Astrocyte (in vitro differentiated cells and primary cell): ENCODE data around the gene DCBLD2. TPM values are rescaled to one million over a fixed set of nuclear protein-coding genes. Genes with fewer than 3 reads are reported as not detected.

Experiments used
- DNase-seq: peaks from one replicate; pipeline ENCODE4 v3.0.0-alpha.2; 2010; ENCODE audit warnings: low read depth
- FAIRE-seq: peaks from 2 replicates; lab custom pipeline; 2011; peaks lifted over from hg19 to GRCh38; lab: Jason Lieb, UNC
- H2AFZ ChIP-seq: 2 replicates; pipeline ENCODE4 v1.6.0; 2012; ENCODE audit warnings: low read depth, low read length, inconsistent platforms
- H3K27ac ChIP-seq: 2 replicates; pipeline ENCODE4 v1.5.1; 2011; ENCODE audit warnings: low read depth, low read length, inconsistent platforms
- H3K27me3 ChIP-seq: 2 replicates; pipeline ENCODE4 v1.6.0; 2011; ENCODE audit warnings: low read length, inconsistent platforms; ENCODE audit not compliant: insufficient read depth
- H3K36me3 ChIP-seq: 2 replicates; pipeline ENCODE4 v1.5.1; 2011; ENCODE audit warnings: low read length, inconsistent platforms; ENCODE audit not compliant: insufficient read depth
- H3K4me1 ChIP-seq: 2 replicates; pipeline ENCODE4 v1.5.1; 2011; ENCODE audit warnings: low read length, inconsistent platforms; ENCODE audit not compliant: insufficient read depth
- H3K4me2 ChIP-seq: 2 replicates; pipeline ENCODE4 v1.6.0; 2012; ENCODE audit warnings: low read length, inconsistent platforms
- H3K4me3 ChIP-seq: 2 replicates; pipeline ENCODE4 v1.5.1; 2011; ENCODE audit warnings: low read depth, mild to moderate bottlenecking, low read length, inconsistent platforms; ENCODE audit not compliant: insufficient read depth
- H3K79me2 ChIP-seq: 2 replicates; pipeline ENCODE4 v1.6.0; 2012; ENCODE audit warnings: mild to moderate bottlenecking, low read length, inconsistent platforms; ENCODE audit not compliant: insufficient read depth
- H3K9ac ChIP-seq: 2 replicates; pipeline ENCODE4 v1.6.0; 2012; ENCODE audit warnings: mild to moderate bottlenecking, low read length, inconsistent platforms
- H3K9me3 ChIP-seq: 2 replicates; pipeline ENCODE4 v1.5.1; 2012; ENCODE audit warnings: low read depth, mild to moderate bottlenecking, low read length, inconsistent platforms; ENCODE audit not compliant: insufficient read depth
- H4K20me1 ChIP-seq: 2 replicates; pipeline ENCODE4 v1.6.0; 2012; ENCODE audit warnings: low read length, inconsistent platforms; ENCODE audit not compliant: insufficient read depth
- H3K27ac Mint-ChIP-seq: one replicate; pipeline ENCODE4 v1.8.0; 2021; ENCODE audit warnings: mild to moderate bottlenecking, mixed read lengths; ENCODE audit not compliant: unreplicated experiment
- H3K27me3 Mint-ChIP-seq: one replicate; pipeline ENCODE4 v1.8.0; 2021; ENCODE audit warnings: low read depth, mixed read lengths; ENCODE audit not compliant: unreplicated experiment
- H3K36me3 Mint-ChIP-seq: one replicate; pipeline ENCODE4 v1.8.0; 2021; ENCODE audit warnings: low read depth, mixed read lengths; ENCODE audit not compliant: unreplicated experiment
- H3K4me1 Mint-ChIP-seq: one replicate; pipeline ENCODE4 v1.8.0; 2021; ENCODE audit warnings: low read depth, mixed read lengths; ENCODE audit not compliant: unreplicated experiment
- H3K4me3 Mint-ChIP-seq: one replicate; pipeline ENCODE4 v1.8.0; 2021; ENCODE audit warnings: mild to moderate bottlenecking, moderate library complexity, mixed read lengths; ENCODE audit not compliant: unreplicated experiment
- H3K9me3 Mint-ChIP-seq: one replicate; pipeline ENCODE4 v1.8.0; 2021; ENCODE audit warnings: mild to moderate bottlenecking, mixed read lengths; ENCODE audit not compliant: unreplicated experiment
- EZH2 ChIP-seq: IDR thresholded peaks from 2 replicates; pipeline ENCODE4 v1.6.1; 2012; ENCODE audit warnings: mild to moderate bottlenecking, low read length, inconsistent platforms; ENCODE audit not compliant: insufficient read depth
- total RNA-seq: library from RNA; stranded (reverse); gene quantifications from 2 replicates; pipeline ENCODE4 v1.2.1, GENCODE V29; 2021
- TF ChIP-seq, protein P1 (sequence below): IDR thresholded peaks from 2 replicates; pipeline ENCODE4 v1.5.1; 2011; ENCODE audit warnings: low read depth, mild to moderate bottlenecking, inconsistent platforms, low read length, moderate library complexity; ENCODE audit not compliant: insufficient read depth

DCBLD2 gene
- total RNA-seq, 1 donor from 2014 or later, result 243 TPM

GRCh38 chr3:98887684-98888083 lies 13.8 kb downstream of the DCBLD2 start:
- no peaks in the 10 kb centered on the region for H3K27me3 Mint-ChIP-seq
- peak overlapping the region; percentile 47 for H3K9ac ChIP-seq
- H4K20me1 ChIP-seq, result peaks cover 96% of the 10 kb centered on the region
- no peaks in the 10 kb centered on the region for H3K9me3 ChIP-seq
- no peaks in the 10 kb centered on the region for H3K27me3 ChIP-seq
- peaks cover 42% of the 10 kb centered on the region for H3K4me1 Mint-ChIP-seq
- peak overlapping the region; percentile 87 for H3K4me2 ChIP-seq
- no peak overlapping the region for H3K4me3 ChIP-seq
- H3K9me3 Mint-ChIP-seq, result no peaks in the 10 kb centered on the region
- H3K4me1 ChIP-seq, result peaks cover 82% of the 10 kb centered on the region
- H3K27ac Mint-ChIP-seq, result no peak overlapping the region
- H3K27ac ChIP-seq, result no peak overlapping the region
- no peaks in the 10 kb centered on the region for H3K36me3 Mint-ChIP-seq
- no peak for FAIRE-seq
- peaks cover 30% of the 10 kb centered on the region for H3K36me3 ChIP-seq
- peak overlapping the region; percentile 40 for H3K4me3 Mint-ChIP-seq
- peaks cover 100% of the 10 kb centered on the region for H3K79me2 ChIP-seq
- no peak for DNase-seq
- TF ChIP-seq, protein P1, sequence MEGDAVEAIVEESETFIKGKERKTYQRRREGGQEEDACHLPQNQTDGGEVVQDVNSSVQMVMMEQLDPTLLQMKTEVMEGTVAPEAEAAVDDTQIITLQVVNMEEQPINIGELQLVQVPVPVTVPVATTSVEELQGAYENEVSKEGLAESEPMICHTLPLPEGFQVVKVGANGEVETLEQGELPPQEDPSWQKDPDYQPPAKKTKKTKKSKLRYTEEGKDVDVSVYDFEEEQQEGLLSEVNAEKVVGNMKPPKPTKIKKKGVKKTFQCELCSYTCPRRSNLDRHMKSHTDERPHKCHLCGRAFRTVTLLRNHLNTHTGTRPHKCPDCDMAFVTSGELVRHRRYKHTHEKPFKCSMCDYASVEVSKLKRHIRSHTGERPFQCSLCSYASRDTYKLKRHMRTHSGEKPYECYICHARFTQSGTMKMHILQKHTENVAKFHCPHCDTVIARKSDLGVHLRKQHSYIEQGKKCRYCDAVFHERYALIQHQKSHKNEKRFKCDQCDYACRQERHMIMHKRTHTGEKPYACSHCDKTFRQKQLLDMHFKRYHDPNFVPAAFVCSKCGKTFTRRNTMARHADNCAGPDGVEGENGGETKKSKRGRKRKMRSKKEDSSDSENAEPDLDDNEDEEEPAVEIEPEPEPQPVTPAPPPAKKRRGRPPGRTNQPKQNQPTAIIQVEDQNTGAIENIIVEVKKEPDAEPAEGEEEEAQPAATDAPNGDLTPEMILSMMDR, result no peak
- TF ChIP-seq EZH2, result no peak
- no peak overlapping the region for H2AFZ ChIP-seq

- H3K4me3 Mint-ChIP-seq, result peak overlapping the region; percentile 67
- Histone ChIP-seq H3K4me1 (peaks cover 71% of the 10 kb centered on the region), H4K20me1 (peaks cover 94% of the 10 kb centered on the region), H3K79me2 (peaks cover 100% of the 10 kb centered on the region), H2AFZ (no peak overlapping the region), H3K9me3 (no peaks in the 10 kb centered on the region), H3K4me2 (peak overlapping the region; percentile 87), H3K27me3 (no peaks in the 10 kb centered on the region), H3K36me3 (peaks cover 30% of the 10 kb centered on the region), H3K9ac (peak overlapping the region; percentile 40), H3K4me3 (no peak overlapping the region), H3K27ac (peak overlapping the region; percentile 35)
- no peak overlapping the region for H3K27ac Mint-ChIP-seq
- no peak for TF ChIP-seq EZH2
- TF ChIP-seq, protein P1, result no peak
- no peaks in the 10 kb centered on the region for H3K36me3 Mint-ChIP-seq
- no peak for FAIRE-seq
- no peak for DNase-seq
- no peaks in the 10 kb centered on the region for H3K27me3 Mint-ChIP-seq
- peaks cover 42% of the 10 kb centered on the region for H3K4me1 Mint-ChIP-seq
- H3K9me3 Mint-ChIP-seq, result peaks cover 3% of the 10 kb centered on the region
Measured at GRCh38 chr3:98886525-98886924, 15.0 kb downstream of the DCBLD2 start.

GRCh38 chr3:98885851-98886250 lies 15.6 kb downstream of the DCBLD2 start:
- Mint-ChIP-seq H3K27me3 (no peaks in the 10 kb centered on the region), H3K4me1 (peaks cover 42% of the 10 kb centered on the region), H3K27ac (peak overlapping the region; percentile 22), H3K4me3 (peak overlapping the region; percentile 11), H3K36me3 (no peaks in the 10 kb centered on the region), H3K9me3 (peaks cover 3% of the 10 kb centered on the region)
- Histone ChIP-seq H3K9me3 (no peaks in the 10 kb centered on the region), H3K9ac (peak overlapping the region; percentile 41), H3K4me2 (peak overlapping the region; percentile 87), H3K36me3 (peaks cover 37% of the 10 kb centered on the region), H3K27ac (peak overlapping the region; percentile 35), H4K20me1 (peaks cover 94% of the 10 kb centered on the region), H3K27me3 (no peaks in the 10 kb centered on the region), H3K4me1 (peaks cover 65% of the 10 kb centered on the region), H3K4me3 (peak overlapping the region; percentile 31), H3K79me2 (peaks cover 100% of the 10 kb centered on the region), H2AFZ (no peak overlapping the region)
- DNase-seq, result no peak
- no peak for FAIRE-seq
- TF ChIP-seq EZH2, result no peak
- TF ChIP-seq, protein P1, result no peak
